GM23338 (cell line): ENCODE measurements around the gene DOCK6. TPM values are rescaled to one million over a fixed set of nuclear protein-coding genes. Genes with fewer than 3 reads are reported as not detected.

Experiments
- ATAC-seq: fragments of 200-7000 bp; cut with Tn5 transposase; 3 replicates; pipeline ENCODE4 v1.9.1; 2020
- DNase-seq: peaks from one replicate; pipeline ENCODE4 v3.0.0-alpha.2; 2015; ENCODE audit warnings: low spot score
- H2AFZ ChIP-seq: fragments of 200-600 bp; sonication (generic); 2 replicates; pipeline ENCODE4 v1.8.0; 2016; ENCODE audit warnings: antibody characterized with exemption, mild to moderate bottlenecking, moderate library complexity
- H3F3A ChIP-seq: fragments of 200-600 bp; sonication (generic); replicated peaks from 2 replicates; pipeline ENCODE4 v1.8.0; 2017; ENCODE audit warnings: antibody characterized with exemption, mixed run types, low read depth
- H3K27ac ChIP-seq: fragments of 200-600 bp; sonication (generic); 2 replicates; pipeline ENCODE4 v1.6.1; 2016; ENCODE audit warnings: low read depth
- H3K27me3 ChIP-seq: fragments of 200-600 bp; sonication (generic); 2 replicates; pipeline ENCODE4 v1.8.0; 2016; ENCODE audit warnings: mild to moderate bottlenecking, mixed run types, moderate library complexity; ENCODE audit not compliant: insufficient read depth
- H3K36me3 ChIP-seq: fragments of 200-600 bp; sonication (generic); 2 replicates; pipeline ENCODE4 v1.8.0; 2016; ENCODE audit warnings: mild to moderate bottlenecking; ENCODE audit not compliant: insufficient read depth
- H3K4me1 ChIP-seq: fragments of 200-600 bp; sonication (generic); 2 replicates; pipeline ENCODE4 v1.8.0; 2016; ENCODE audit warnings: mild to moderate bottlenecking, moderate library complexity; ENCODE audit not compliant: insufficient read depth
- H3K4me2 ChIP-seq: fragments of 200-600 bp; sonication (generic); 2 replicates; pipeline ENCODE4 v1.7.1; 2017; ENCODE audit warnings: mixed run types
- H3K4me3 ChIP-seq: fragments of 200-600 bp; sonication (generic); 2 replicates; pipeline ENCODE4 v1.6.1; 2016; ENCODE audit warnings: mixed run types
- H3K79me2 ChIP-seq: fragments of 200-600 bp; sonication (generic); replicated peaks from 2 replicates; pipeline ENCODE4 v1.8.0; 2017; ENCODE audit warnings: mild to moderate bottlenecking; ENCODE audit not compliant: insufficient read depth
- H3K9me2 ChIP-seq: fragments of 200-600 bp; sonication (generic); 2 replicates; pipeline ENCODE4 v1.8.0; 2017; ENCODE audit not compliant: insufficient read depth
- H4K20me1 ChIP-seq: fragments of 200-600 bp; sonication (generic); replicated peaks from 2 replicates; pipeline ENCODE4 v1.8.0; 2017; ENCODE audit warnings: mild to moderate bottlenecking; ENCODE audit not compliant: insufficient read depth
- H3K27ac Mint-ChIP-seq: 2 replicates; pipeline ENCODE4 v1.8.0; 2020; ENCODE audit warnings: inconsistent platforms, mild to moderate bottlenecking, moderate library complexity, mixed read lengths
- H3K27me3 Mint-ChIP-seq: 3 replicates; pipeline ENCODE4 v1.8.0; 2022; ENCODE audit warnings: low read depth, mild to moderate bottlenecking, moderate library complexity, mixed read lengths, inconsistent platforms; ENCODE audit not compliant: insufficient read depth, poor library complexity
- H3K36me3 Mint-ChIP-seq: 3 replicates; pipeline ENCODE4 v1.8.0; 2021; ENCODE audit warnings: low read depth, mild to moderate bottlenecking, inconsistent platforms, moderate library complexity, mixed read lengths
- H3K4me1 Mint-ChIP-seq: 3 replicates; pipeline ENCODE4 v1.8.0; 2020; ENCODE audit warnings: mild to moderate bottlenecking, inconsistent platforms, mixed read lengths
- H3K4me3 Mint-ChIP-seq: 3 replicates; pipeline ENCODE4 v1.8.0; 2021; ENCODE audit warnings: moderate library complexity, mild to moderate bottlenecking, inconsistent platforms, mixed read lengths
- H3K9me3 Mint-ChIP-seq: 3 replicates; pipeline ENCODE4 v1.8.0; 2020; ENCODE audit warnings: moderate library complexity, mild to moderate bottlenecking, inconsistent platforms, mixed read lengths
- CREB1 ChIP-seq: fragments of 250-450 bp; sonication (Bioruptor Pico); IDR thresholded peaks from 2 replicates; pipeline ENCODE4 v1.5.0; 2020; ENCODE audit warnings: low read depth, mild to moderate bottlenecking, moderate library complexity
- EZH2 ChIP-seq: fragments of 200-600 bp; sonication (generic); IDR thresholded peaks from one replicate; pipeline ENCODE4 v1.8.0; 2017; ENCODE audit warnings: antibody characterized with exemption, mild to moderate bottlenecking, low read depth; ENCODE audit not compliant: unreplicated experiment
- EZH2phosphoT487 ChIP-seq: fragments of 200-600 bp; sonication (generic); IDR thresholded peaks from one replicate; pipeline ENCODE4 v1.8.1; 2018; ENCODE audit warnings: antibody characterized with exemption; ENCODE audit not compliant: unreplicated experiment
- JUNB ChIP-seq: IDR thresholded peaks from one replicate; pipeline ENCODE4 v1.6.1; 2016; ENCODE audit warnings: antibody characterized with exemption; ENCODE audit not compliant: unreplicated experiment
- NANOG ChIP-seq: IDR thresholded peaks from 2 replicates; pipeline ENCODE4 v1.6.1; 2016; ENCODE audit warnings: antibody characterized with exemption, borderline replicate concordance
- POLR2AphosphoS5 ChIP-seq: IDR thresholded peaks from 2 replicates; pipeline ENCODE4 v1.6.1; 2016; ENCODE audit warnings: antibody characterized with exemption, low read depth
- STAT1 ChIP-seq: IDR thresholded peaks from one replicate; pipeline ENCODE4 v1.6.1; 2016; ENCODE audit warnings: antibody characterized with exemption; ENCODE audit not compliant: unreplicated experiment
- ZNF114 ChIP-seq: fragments of 250-450 bp; sonication (Bioruptor Pico); IDR thresholded peaks from 2 replicates; pipeline ENCODE4 v1.5.0; 2020; ENCODE audit warnings: mild to moderate bottlenecking, moderate library complexity
- ZNF331 ChIP-seq: fragments of 250-450 bp; sonication (Bioruptor Pico); IDR thresholded peaks from 2 replicates; pipeline ENCODE4 v1.5.0; 2020; ENCODE audit warnings: low read depth, mild to moderate bottlenecking, moderate library complexity
- polyA plus RNA-seq: library from polyadenylated mRNA; unstranded; fragments of >200 nt; fragmentation: Nextera tagmentation; extraction: Ambion mirVana; gene quantifications from 2 replicates; pipeline ENCODE4 v1.2.1, GENCODE V29; 2016
- total RNA-seq: library from RNA; depleted of rRNA; stranded (reverse); fragments of >200 nt; shearing (Covaris generic); gene quantifications from 2 replicates; pipeline ENCODE4 v1.2.3, GENCODE V29; 2014
- TF ChIP-seq, protein P1 (sequence below), 2 experiments: fragments of 200-600 bp in 1 of 2; sonication (generic) in 1 of 2; conservative IDR thresholded peaks; 2 replicates each; pipeline versions ENCODE4 v1.5.1 to v1.6.1; 2016 to 2017; ENCODE audit warnings: antibody characterized with exemption in 2 of 2, low read depth in 2 of 2, mild to moderate bottlenecking in 2 of 2, moderate library complexity in 1 of 2
- TF ChIP-seq, protein P2 (sequence below): IDR thresholded peaks from one replicate; pipeline ENCODE4 v1.6.1; 2018; ENCODE audit warnings: antibody characterized with exemption; ENCODE audit not compliant: unreplicated experiment
- TF ChIP-seq, protein P3 (sequence below): IDR thresholded peaks from 2 replicates; pipeline ENCODE4 v1.6.1; 2016; ENCODE audit warnings: antibody characterized with exemption

The DOCK6 gene
- total and polyA plus RNA-seq, 2 experiments from 2014 or later = 34.6 to 49.0 TPM

DNA sequence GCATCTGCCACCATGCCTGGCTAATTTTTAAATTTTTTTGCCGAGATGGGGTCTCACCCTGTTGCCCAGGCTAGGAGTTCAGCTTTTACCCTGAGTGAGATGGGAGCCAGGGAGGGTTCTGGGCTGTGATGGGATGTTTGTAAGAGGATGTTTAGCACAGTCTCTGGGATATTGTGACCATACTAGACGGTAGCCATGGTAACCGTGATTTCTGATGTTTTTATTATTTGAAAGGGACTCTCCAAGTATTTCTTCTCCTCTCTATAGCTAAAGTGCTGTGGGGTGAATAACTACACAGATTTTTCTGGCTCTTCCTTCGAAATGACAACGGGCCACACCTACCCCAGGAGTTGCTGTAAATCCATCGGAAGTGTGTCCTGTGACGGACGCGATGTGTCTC is 44.0 kb upstream of the DOCK6 start (continued):
- TF ChIP-seq, protein P1, sequence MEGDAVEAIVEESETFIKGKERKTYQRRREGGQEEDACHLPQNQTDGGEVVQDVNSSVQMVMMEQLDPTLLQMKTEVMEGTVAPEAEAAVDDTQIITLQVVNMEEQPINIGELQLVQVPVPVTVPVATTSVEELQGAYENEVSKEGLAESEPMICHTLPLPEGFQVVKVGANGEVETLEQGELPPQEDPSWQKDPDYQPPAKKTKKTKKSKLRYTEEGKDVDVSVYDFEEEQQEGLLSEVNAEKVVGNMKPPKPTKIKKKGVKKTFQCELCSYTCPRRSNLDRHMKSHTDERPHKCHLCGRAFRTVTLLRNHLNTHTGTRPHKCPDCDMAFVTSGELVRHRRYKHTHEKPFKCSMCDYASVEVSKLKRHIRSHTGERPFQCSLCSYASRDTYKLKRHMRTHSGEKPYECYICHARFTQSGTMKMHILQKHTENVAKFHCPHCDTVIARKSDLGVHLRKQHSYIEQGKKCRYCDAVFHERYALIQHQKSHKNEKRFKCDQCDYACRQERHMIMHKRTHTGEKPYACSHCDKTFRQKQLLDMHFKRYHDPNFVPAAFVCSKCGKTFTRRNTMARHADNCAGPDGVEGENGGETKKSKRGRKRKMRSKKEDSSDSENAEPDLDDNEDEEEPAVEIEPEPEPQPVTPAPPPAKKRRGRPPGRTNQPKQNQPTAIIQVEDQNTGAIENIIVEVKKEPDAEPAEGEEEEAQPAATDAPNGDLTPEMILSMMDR (conservative IDR thresholded peaks at IDR 0.05; ENCODE audit: low read depth in 2 of 2) = no peak
- TF ChIP-seq JUNB = no peak
- TF ChIP-seq ZNF114 (CRISPR knock-in tag) = no peak
- no peak for TF ChIP-seq EZH2
- no peak for TF ChIP-seq EZH2phosphoT487
- no peak for TF ChIP-seq STAT1
- no peak for TF ChIP-seq POLR2AphosphoS5
- TF ChIP-seq NANOG = no peak
- TF ChIP-seq, protein P2, sequence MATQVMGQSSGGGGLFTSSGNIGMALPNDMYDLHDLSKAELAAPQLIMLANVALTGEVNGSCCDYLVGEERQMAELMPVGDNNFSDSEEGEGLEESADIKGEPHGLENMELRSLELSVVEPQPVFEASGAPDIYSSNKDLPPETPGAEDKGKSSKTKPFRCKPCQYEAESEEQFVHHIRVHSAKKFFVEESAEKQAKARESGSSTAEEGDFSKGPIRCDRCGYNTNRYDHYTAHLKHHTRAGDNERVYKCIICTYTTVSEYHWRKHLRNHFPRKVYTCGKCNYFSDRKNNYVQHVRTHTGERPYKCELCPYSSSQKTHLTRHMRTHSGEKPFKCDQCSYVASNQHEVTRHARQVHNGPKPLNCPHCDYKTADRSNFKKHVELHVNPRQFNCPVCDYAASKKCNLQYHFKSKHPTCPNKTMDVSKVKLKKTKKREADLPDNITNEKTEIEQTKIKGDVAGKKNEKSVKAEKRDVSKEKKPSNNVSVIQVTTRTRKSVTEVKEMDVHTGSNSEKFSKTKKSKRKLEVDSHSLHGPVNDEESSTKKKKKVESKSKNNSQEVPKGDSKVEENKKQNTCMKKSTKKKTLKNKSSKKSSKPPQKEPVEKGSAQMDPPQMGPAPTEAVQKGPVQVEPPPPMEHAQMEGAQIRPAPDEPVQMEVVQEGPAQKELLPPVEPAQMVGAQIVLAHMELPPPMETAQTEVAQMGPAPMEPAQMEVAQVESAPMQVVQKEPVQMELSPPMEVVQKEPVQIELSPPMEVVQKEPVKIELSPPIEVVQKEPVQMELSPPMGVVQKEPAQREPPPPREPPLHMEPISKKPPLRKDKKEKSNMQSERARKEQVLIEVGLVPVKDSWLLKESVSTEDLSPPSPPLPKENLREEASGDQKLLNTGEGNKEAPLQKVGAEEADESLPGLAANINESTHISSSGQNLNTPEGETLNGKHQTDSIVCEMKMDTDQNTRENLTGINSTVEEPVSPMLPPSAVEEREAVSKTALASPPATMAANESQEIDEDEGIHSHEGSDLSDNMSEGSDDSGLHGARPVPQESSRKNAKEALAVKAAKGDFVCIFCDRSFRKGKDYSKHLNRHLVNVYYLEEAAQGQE = no peak

DNA sequence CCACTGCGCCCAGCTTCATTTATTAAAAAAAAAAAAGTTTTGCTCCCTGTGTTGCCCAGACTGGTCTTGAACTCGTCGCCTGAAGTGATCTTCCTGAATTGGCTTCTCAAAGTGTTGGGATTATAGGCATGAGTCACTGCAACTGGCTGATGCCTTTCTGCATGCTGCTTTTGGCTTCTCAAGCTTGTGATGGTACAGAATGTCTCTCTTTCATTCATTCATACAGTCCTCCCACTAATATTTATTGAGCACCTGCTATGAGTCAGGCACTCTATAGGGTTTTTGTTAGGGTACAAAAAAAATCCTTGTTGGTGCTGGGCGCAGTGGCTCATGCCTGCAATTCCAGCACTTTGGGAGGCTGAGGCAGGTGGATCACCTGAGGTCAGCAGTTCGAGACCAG is 42.6 kb upstream of the DOCK6 start:
- H3K36me3 ChIP-seq = no peaks in the 10 kb centered on the region
- H3K27ac ChIP-seq = no peak overlapping the region
- no peaks in the 10 kb centered on the region for H4K20me1 ChIP-seq
- no peak overlapping the region for H3K4me3 Mint-ChIP-seq
- no peaks in the 10 kb centered on the region for H3K79me2 ChIP-seq
- H3K4me3 ChIP-seq = no peak overlapping the region
- ATAC-seq (no peak), DNase-seq (no peak)
- peaks cover 3% of the 10 kb centered on the region for H3K27me3 Mint-ChIP-seq
- H3K4me1 ChIP-seq = no peaks in the 10 kb centered on the region
- H3K9me2 ChIP-seq = no peaks in the 10 kb centered on the region
- H2AFZ ChIP-seq = no peak overlapping the region
- no peak overlapping the region for H3K4me2 ChIP-seq
- TF ChIP-seq ZNF331 (CRISPR knock-in tag) (no peak), JUNB (no peak)
- no peaks in the 10 kb centered on the region for H3K27me3 ChIP-seq
- peaks cover under 1% of the 10 kb centered on the region; the same call in 2 of the 3 replicates for H3K9me3 Mint-ChIP-seq
- no peaks in the 10 kb centered on the region for H3F3A ChIP-seq
- no peaks in the 10 kb centered on the region for H3K4me1 Mint-ChIP-seq
- no peaks in the 10 kb centered on the region for H3K36me3 Mint-ChIP-seq
- no peak overlapping the region for H3K27ac Mint-ChIP-seq

DNA sequence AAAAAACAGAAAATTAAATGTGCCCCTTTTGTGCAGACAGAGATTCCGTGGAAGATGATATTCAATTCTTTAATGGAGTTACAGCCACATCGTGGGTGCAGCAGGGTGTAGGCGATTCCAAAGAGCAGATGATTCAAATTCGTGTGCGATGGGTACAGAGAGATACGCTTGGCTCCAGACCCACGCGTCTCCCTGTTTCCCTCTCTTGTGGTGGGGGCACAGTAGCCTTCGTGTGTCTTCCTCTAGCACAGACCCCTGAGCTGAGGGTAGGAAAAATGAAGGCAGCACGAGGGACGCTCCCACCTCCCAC is 38.4 kb upstream of the DOCK6 start:
- no peak for ATAC-seq
- Mint-ChIP-seq H3K27me3 (peaks cover 3% of the 10 kb centered on the region), H3K27ac (no peak overlapping the region), H3K4me1 (0 out of 3 replicates have a peak, but pooled peaks cover under 1% of the 10 kb centered on the region), H3K9me3 (no peaks in the 10 kb centered on the region), H3K4me3 (no peak overlapping the region), H3K36me3 (no peaks in the 10 kb centered on the region)
- TF ChIP-seq JUNB = no peak
- TF ChIP-seq, protein P3, sequence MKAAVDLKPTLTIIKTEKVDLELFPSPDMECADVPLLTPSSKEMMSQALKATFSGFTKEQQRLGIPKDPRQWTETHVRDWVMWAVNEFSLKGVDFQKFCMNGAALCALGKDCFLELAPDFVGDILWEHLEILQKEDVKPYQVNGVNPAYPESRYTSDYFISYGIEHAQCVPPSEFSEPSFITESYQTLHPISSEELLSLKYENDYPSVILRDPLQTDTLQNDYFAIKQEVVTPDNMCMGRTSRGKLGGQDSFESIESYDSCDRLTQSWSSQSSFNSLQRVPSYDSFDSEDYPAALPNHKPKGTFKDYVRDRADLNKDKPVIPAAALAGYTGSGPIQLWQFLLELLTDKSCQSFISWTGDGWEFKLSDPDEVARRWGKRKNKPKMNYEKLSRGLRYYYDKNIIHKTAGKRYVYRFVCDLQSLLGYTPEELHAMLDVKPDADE = no peak
- no peak for TF ChIP-seq CREB1 (CRISPR knock-in tag)
- TF ChIP-seq EZH2 = no peak
- no peak for TF ChIP-seq ZNF331 (CRISPR knock-in tag)
- H3K79me2 ChIP-seq = no peaks in the 10 kb centered on the region
- H4K20me1 ChIP-seq = no peaks in the 10 kb centered on the region
- H3K4me1 ChIP-seq = no peaks in the 10 kb centered on the region
- no peak overlapping the region; the same call in 1 of the 2 replicates for H2AFZ ChIP-seq
- no peaks in the 10 kb centered on the region for H3F3A ChIP-seq
- no peaks in the 10 kb centered on the region for H3K36me3 ChIP-seq
- no peak overlapping the region for H3K4me2 ChIP-seq
- no peaks in the 10 kb centered on the region for H3K9me2 ChIP-seq
- H3K4me3 ChIP-seq = no peak overlapping the region
- H3K27me3 ChIP-seq = no peaks in the 10 kb centered on the region
- H3K27ac ChIP-seq = no peak overlapping the region
- DNase-seq = no peak
